Calu3 (cell line): ENCODE data around the gene UTRN. TPM values are rescaled to one million over a fixed set of nuclear protein-coding genes. Genes with fewer than 3 reads are reported as not detected.

Source experiments
- BruUV-seq: library from RNA; stranded (reverse); fragments of 400-500 nt; replicated peaks from 2 replicates; lab custom pipeline; 2021; lab: Mats Ljungman, UMichigan
- CTCF ChIA-PET: fragments of 300-600 bp; sonication (Branson Sonifier 250); formaldehyde crosslinking; loops from one replicate; lab custom pipeline; 2022; ENCODE audit warnings: antibody characterized with exemption; lab: Charles Lee
- DNase-seq: peaks from one replicate; pipeline ENCODE4 v3.0.0; 2022
- H3K27ac Mint-ChIP-seq: one replicate; pipeline ENCODE4 v1.8.0; 2022; ENCODE audit warnings: mixed read lengths; ENCODE audit not compliant: unreplicated experiment
- H3K27me3 Mint-ChIP-seq: one replicate; pipeline ENCODE4 v1.8.0; 2022; ENCODE audit warnings: mixed read lengths; ENCODE audit not compliant: unreplicated experiment
- H3K36me3 Mint-ChIP-seq: one replicate; pipeline ENCODE4 v1.8.0; 2022; ENCODE audit warnings: mild to moderate bottlenecking, moderate library complexity, mixed read lengths; ENCODE audit not compliant: insufficient read depth, unreplicated experiment
- H3K4me1 Mint-ChIP-seq: one replicate; pipeline ENCODE4 v1.8.0; 2022; ENCODE audit warnings: mild to moderate bottlenecking, low read depth, mixed read lengths; ENCODE audit not compliant: unreplicated experiment
- H3K4me3 Mint-ChIP-seq: one replicate; pipeline ENCODE4 v1.8.0; 2022; ENCODE audit warnings: mild to moderate bottlenecking, low read depth, moderate library complexity, mixed read lengths; ENCODE audit not compliant: unreplicated experiment
- H3K9me3 Mint-ChIP-seq: one replicate; pipeline ENCODE4 v1.8.0; 2022; ENCODE audit warnings: low read depth, mixed read lengths; ENCODE audit not compliant: unreplicated experiment
- intact Hi-C: fragments of 100-400 bp; cut with micrococcal nuclease; formaldehyde crosslinking; loops from one replicate; pipeline ENCODE4 v1.10.0; 2022; ENCODE audit not compliant: unreplicated experiment
- total RNA-seq: library from RNA; stranded (reverse); gene quantifications from 2 replicates; pipeline ENCODE4 v1.2.3, GENCODE V29; 2022
- TF ChIP-seq, protein P1 (sequence below): fragments of 200-600 bp; IDR thresholded peaks from one replicate; pipeline ENCODE4 v1.8.0; 2022; ENCODE audit warnings: antibody characterized with exemption; ENCODE audit not compliant: unreplicated experiment

The UTRN gene
- total RNA-seq, 1 experiment from 2014 or later: 109 TPM

- Mint-ChIP-seq H3K9me3 (no peaks in the 10 kb centered on the region), H3K27ac (no peak overlapping the region), H3K36me3 (peaks cover 4% of the 10 kb centered on the region), H3K4me1 (peaks cover 35% of the 10 kb centered on the region), H3K4me3 (peak overlapping the region; percentile 43), H3K27me3 (no peaks in the 10 kb centered on the region)
- CTCF ChIA-PET: no interaction called here
- no TSS peak for BruUV-seq
- intact Hi-C loops: loop anchor here (5.0 kb wide), 1 partner anchor 184 kb away; no protein-coding TSS in a partner anchor
- TF ChIP-seq, protein P1, sequence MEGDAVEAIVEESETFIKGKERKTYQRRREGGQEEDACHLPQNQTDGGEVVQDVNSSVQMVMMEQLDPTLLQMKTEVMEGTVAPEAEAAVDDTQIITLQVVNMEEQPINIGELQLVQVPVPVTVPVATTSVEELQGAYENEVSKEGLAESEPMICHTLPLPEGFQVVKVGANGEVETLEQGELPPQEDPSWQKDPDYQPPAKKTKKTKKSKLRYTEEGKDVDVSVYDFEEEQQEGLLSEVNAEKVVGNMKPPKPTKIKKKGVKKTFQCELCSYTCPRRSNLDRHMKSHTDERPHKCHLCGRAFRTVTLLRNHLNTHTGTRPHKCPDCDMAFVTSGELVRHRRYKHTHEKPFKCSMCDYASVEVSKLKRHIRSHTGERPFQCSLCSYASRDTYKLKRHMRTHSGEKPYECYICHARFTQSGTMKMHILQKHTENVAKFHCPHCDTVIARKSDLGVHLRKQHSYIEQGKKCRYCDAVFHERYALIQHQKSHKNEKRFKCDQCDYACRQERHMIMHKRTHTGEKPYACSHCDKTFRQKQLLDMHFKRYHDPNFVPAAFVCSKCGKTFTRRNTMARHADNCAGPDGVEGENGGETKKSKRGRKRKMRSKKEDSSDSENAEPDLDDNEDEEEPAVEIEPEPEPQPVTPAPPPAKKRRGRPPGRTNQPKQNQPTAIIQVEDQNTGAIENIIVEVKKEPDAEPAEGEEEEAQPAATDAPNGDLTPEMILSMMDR: no peak
- DNase-seq: no peak
Measured at GRCh38 chr6:144298194-144298593, 13.1 kb downstream of the UTRN start.

- peaks cover 4% of the 10 kb centered on the region for H3K36me3 Mint-ChIP-seq
- TF ChIP-seq, protein P1: no peak
- BruUV-seq: no TSS peak
- CTCF ChIA-PET: no interaction called here
- DNase-seq: no peak
- H3K9me3 Mint-ChIP-seq: no peaks in the 10 kb centered on the region
- intact Hi-C loops: loop anchor here (5.0 kb wide), 1 partner anchor 183 kb away; no protein-coding TSS in a partner anchor
- no peaks in the 10 kb centered on the region for H3K27me3 Mint-ChIP-seq
- no peak overlapping the region for H3K27ac Mint-ChIP-seq
- no peak overlapping the region for H3K4me3 Mint-ChIP-seq
- peaks cover 35% of the 10 kb centered on the region for H3K4me1 Mint-ChIP-seq
Measured at GRCh38 chr6:144298916-144299315, 13.8 kb downstream of the UTRN start.

- TF ChIP-seq, protein P1: no peak
- Mint-ChIP-seq H3K9me3 (no peaks in the 10 kb centered on the region), H3K27ac (peak overlapping the region; percentile 62), H3K27me3 (no peaks in the 10 kb centered on the region), H3K36me3 (peaks cover 15% of the 10 kb centered on the region), H3K4me3 (no peak overlapping the region), H3K4me1 (peaks cover 31% of the 10 kb centered on the region)
- DNase-seq: no peak
- intact Hi-C loops: no loop called here
- CTCF ChIA-PET: no interaction called here
- BruUV-seq: no TSS peak
Measured at GRCh38 chr6:144302701-144303372, 17.7 kb downstream of the UTRN start.

DNA sequence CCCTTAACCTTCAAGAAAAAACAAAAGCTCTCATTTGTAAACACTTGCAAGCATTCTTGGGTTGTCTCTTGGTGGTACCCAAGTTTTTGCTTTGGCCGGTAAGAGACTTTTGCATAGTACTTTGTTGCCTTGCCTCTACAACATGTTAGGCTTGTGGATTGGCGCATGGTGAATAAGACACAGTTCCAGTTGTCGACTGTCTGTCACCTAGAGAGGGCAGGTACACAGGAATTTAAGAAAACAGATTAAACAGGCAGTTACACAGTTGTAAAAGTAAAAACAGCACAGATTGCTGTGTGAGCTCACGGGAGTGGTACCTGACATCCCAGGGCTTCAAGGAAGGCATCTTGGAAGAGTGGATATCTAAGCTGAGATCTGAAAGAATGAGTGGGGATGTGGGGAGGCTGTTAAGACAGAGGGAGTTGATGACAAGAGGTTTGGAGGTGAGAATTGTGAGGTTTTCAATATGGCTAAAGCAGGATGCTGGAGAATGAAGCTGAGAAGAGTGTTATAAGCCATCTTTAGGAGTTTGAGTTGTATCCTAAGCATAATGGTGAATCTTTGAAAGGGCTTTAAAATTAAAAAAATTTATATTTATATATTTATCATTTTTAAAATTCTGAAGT, 19.2 kb downstream of the UTRN start:
- intact Hi-C loops: no loop called here

More for the DNA sequence above, 19.2 kb downstream of the UTRN start:
- Mint-ChIP-seq H3K27me3 (no peaks in the 10 kb centered on the region), H3K27ac (no peak overlapping the region), H3K4me1 (peaks cover 31% of the 10 kb centered on the region), H3K9me3 (no peaks in the 10 kb centered on the region), H3K36me3 (peaks cover 21% of the 10 kb centered on the region), H3K4me3 (no peak overlapping the region)
- no TSS peak for BruUV-seq
- no peak for DNase-seq
- CTCF ChIA-PET: no interaction called here
- TF ChIP-seq, protein P1: no peak
